ENCODE data around the gene SCAF1. TPM values are rescaled to one million over a fixed set of nuclear protein-coding genes. Genes with fewer than 3 reads are reported as not detected.
A peak's percentile ranks its signal among the peaks of the same experiment; 100 is the strongest.

The SCAF1 gene
- total and polyA plus RNA-seq, 2 of the 13 experiments (the other 11 are each of a cell fraction or from before 2014, with no cell fraction given): 3.3 to 6.1 TPM

- POLR2A ChIA-PET: interaction anchor here (3.3 to 5.7 kb wide), 2 partner anchors 11 to 24 kb away, joined by 36 to 92 read pairs; partner anchors contain the start of genes PRMT1, RRAS and SCAF1
- peaks cover 30% of the 10 kb centered on the region for H3K79me2 ChIP-seq (ENCODE audit: insufficient read depth, low read length)
- intact Hi-C loops (cut with micrococcal nuclease; ENCODE audit: unreplicated experiment): no loop called here
- CTCF ChIA-PET (ENCODE audit: low intra/inter-chr PET ratio, low total read pairs): no interaction called here
- peak overlapping the region; percentile 90 for H3K9ac ChIP-seq (ENCODE audit: insufficient read depth, low read depth, low read length)
- peaks cover 5% of the 10 kb centered on the region; the same call in 1 of the 2 replicates for H4K20me1 ChIP-seq (ENCODE audit: insufficient read depth, low read length)
- no CpG with 5 or more reads among the region's 9 CpGs for WGBS (ENCODE audit: low lambda C conversion rate)
- in situ Hi-C loops (cut with HindIII; ENCODE audit: extremely low pct_ligation_motif_present, low pct_unique_long_range_greater_than_20kb): no loop called here
- BruUV-seq (replicated peaks): TSS peak; percentile 85
- H3K27me3 ChIP-seq (ENCODE audit: control insufficient read depth in 1 of 2, insufficient read depth in 2 of 2, low read length in 2 of 2): no peaks in the 10 kb centered on the region; a peak in 1 of 5 replicates
- DNase-seq (ENCODE audit: low spot score) (no peak), ATAC-seq (peak; percentile 24), FAIRE-seq (no peak)
- H3K4me1 ChIP-seq (ENCODE audit: insufficient read depth, low read length): peaks cover 30% of the 10 kb centered on the region
- peaks cover 9 to 25% of the 10 kb centered on the region in 2 experiments for H3K36me3 ChIP-seq (replicated peaks in 1 of 2; ENCODE audit: control insufficient read depth in 1 of 2, insufficient read depth in 2 of 2, low read length in 2 of 2)
- peak overlapping the region; percentile 63 to 96 (median 93) for H3K4me3 ChIP-seq (replicated peaks in 1 of 3; ENCODE audit: insufficient read depth in 1 of 3, low read depth in 2 of 3, low read length in 3 of 3)
- H3K4me2 ChIP-seq (ENCODE audit: low read depth, low read length): peak overlapping the region; percentile 98
- no peaks in the 10 kb centered on the region for H3K9me3 ChIP-seq (ENCODE audit: low read length)
- no peak overlapping the region for H2AFZ ChIP-seq (ENCODE audit: low read length)
- H3K27ac ChIP-seq (ENCODE audit: extremely low read length, insufficient read depth, low read length): peak overlapping the region; percentile 74
- TF ChIP-seq ZNF451 (CRISPR knock-in tag; IDR thresholded peaks at IDR 0.05) (no peak), SALL1 (CRISPR knock-in tag; IDR thresholded peaks at IDR 0.05) (0 out of 2 replicates have a peak, but pooled peaks have one; percentile 2), HIC2 (CRISPR knock-in tag; IDR thresholded peaks at IDR 0.05; ENCODE audit: low read depth) (no peak), ZNF256 (CRISPR knock-in tag; conservative IDR thresholded peaks at IDR 0.05) (0 out of 2 replicates have a peak, but pooled peaks have one; percentile 14), SP5 (CRISPR knock-in tag; IDR thresholded peaks at IDR 0.05; ENCODE audit: borderline replicate concordance, low read depth) (no peak), ISL2 (CRISPR knock-in tag; IDR thresholded peaks at IDR 0.05) (0 out of 2 replicates have a peak, but pooled peaks have one; percentile 1), KLF12 (CRISPR knock-in tag; IDR thresholded peaks at IDR 0.05; ENCODE audit: borderline replicate concordance) (0 out of 2 replicates have a peak, but pooled peaks have one; percentile 2), ZNF646 (CRISPR knock-in tag; IDR thresholded peaks at IDR 0.05) (no peak), FOXP4 (CRISPR knock-in tag; IDR thresholded peaks at IDR 0.05) (peak; percentile 1; the same call in 1 of the 2 replicates), ZNF143 (CRISPR knock-in tag; IDR thresholded peaks at IDR 0.05) (no peak), ASH2L (IDR thresholded peaks at IDR 0.05; ENCODE audit: insufficient read length, low read depth, low read length) (peak; percentile 3), TRAFD1 (CRISPR knock-in tag; IDR thresholded peaks at IDR 0.05; ENCODE audit: borderline replicate concordance) (no peak)
Observed at GRCh38 chr19:49666120-49666444, 24.1 kb downstream of the SCAF1 start.

All from HepG2 (cell line).